ENCODE data around the gene SCN3B.

Gene SCN3B

GRCh38 chr11:123694551-123694950 lies 40.1 kb upstream of the SCN3B start:
- no peak for TF ChIP-seq CTCF (IDR thresholded peaks at IDR 0.05)

- TF ChIP-seq CTCF (IDR thresholded peaks at IDR 0.05): no peak
These were observed 38.5 kb upstream of the SCN3B start for GRCh38 chr11:123692961-123693360.

- TF ChIP-seq CTCF (IDR thresholded peaks at IDR 0.05): no peak
These were observed 36.1 kb upstream of the SCN3B start for GRCh38 chr11:123690485-123690884.

GRCh38 chr11:123684601-123685000 lies 30.2 kb upstream of the SCN3B start:
- TF ChIP-seq CTCF (IDR thresholded peaks at IDR 0.05): no peak

- TF ChIP-seq CTCF (IDR thresholded peaks at IDR 0.05): no peak
These were observed 29.2 kb upstream of the SCN3B start for GRCh38 chr11:123683428-123684170.

DNA sequence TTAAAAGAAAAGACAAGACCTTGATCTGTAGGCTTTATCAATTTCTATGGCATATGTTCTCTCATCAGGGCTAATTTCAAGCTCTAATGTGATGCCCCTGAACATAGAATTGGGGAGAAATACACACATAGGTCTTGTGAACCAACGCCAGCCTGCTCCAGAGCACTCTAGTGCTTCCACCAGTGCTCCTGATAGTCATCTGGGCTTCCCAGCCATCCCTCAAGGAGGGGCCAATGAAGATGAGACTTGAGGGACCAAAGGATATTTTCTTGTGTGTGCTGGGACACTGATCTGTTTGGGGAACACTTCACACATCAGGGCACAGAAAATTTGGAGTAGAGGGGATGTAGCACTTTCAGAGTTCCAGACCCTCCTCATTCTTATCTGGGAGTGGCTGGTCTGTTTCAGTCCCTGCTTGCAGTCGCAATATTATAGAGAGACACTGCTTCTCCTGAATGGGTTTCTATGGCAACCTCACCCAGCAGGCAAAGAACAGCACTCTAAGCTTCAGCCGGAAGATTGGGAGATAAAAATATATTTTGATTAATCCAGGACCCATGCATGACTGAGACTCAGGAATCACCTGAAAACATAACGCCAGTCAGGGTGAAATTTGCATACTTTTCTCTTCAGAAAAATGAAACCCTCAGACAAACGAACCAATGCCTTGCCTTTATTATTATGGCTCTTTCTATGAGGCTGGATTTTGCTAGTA lies 28.4 kb upstream of the SCN3B start:
- TF ChIP-seq CTCF (IDR thresholded peaks at IDR 0.05): no peak

GRCh38 chr11:123681030-123681429 lies 26.6 kb upstream of the SCN3B start:
- no peak for TF ChIP-seq CTCF (IDR thresholded peaks at IDR 0.05)
